Activated CD8-positive, alpha-beta memory T cell treated with anti-CD3 and anti-CD28 coated beads for 48 hours (primary cell): ENCODE measurements around the gene PRSS37.

Source experiments
- DNase-seq, 3 experiments: peaks; one replicate each; pipeline ENCODE4 v3.0.0-alpha.2; 2020; ENCODE audit warnings: low read depth in 2 of 3, low spot score in 2 of 3

PRSS37 gene

GRCh38 chr7:141788296-141788695 lies 53.0 kb downstream of the PRSS37 start:
- DNase-seq = no peak
